NCI-H1436 treated with DMSO at 0.1 percent for 48 hours (cell line): ENCODE data around the gene OSBPL7.

ENCODE experiments used
- DNase-seq: peaks from one replicate; lab custom pipeline; 2025; lab: John Stamatoyannopoulos, UW

The OSBPL7 gene

DNA sequence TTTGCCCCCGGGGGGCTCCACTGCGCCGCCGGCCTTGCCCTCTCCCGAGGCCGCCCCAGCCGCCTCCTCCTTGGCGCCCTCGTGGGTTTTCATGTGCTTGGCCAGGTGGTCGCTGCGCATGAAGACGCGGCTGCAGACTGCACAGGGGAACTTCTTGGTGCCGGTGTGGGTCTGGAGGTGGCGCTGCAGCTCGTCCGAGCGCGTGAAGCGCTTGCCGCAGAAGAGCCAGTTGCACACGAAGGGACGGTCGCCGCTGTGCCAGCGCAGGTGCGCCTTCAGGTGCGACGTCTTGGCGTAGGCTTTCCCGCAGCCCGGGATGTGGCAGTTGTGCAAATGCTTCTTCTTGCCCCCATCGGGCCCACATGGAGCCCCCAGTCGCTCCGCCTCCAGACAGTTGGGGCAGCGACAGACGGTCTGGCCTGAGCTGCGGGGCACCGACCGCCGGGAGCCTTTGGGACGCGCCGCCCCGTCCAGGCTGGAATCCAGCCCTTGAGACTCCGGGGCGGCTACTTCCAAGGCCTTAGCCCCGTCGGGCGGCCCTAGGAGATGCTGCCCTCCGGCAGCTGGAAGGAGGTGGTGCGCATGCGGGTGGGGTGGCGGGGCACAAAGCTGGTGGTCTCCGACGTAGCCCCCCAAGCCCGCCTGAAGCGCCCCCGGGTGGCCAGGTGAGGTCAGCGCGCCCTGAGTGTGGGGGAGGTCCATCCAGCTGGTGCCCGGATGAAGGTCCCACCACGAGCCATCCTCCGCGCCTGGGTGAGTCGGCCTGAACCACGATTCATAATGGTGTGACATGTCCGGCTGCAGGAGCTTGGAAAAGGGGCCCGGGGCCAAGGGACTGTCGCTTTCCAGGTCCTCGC lies 26.0 kb upstream of the OSBPL7 start:
- no peak for DNase-seq

GRCh38 chr17:47846716-47847340 lies 25.2 kb upstream of the OSBPL7 start:
- no peak for DNase-seq

GRCh38 chr17:47845716-47846075 lies 24.1 kb upstream of the OSBPL7 start:
- DNase-seq = no peak

DNA sequence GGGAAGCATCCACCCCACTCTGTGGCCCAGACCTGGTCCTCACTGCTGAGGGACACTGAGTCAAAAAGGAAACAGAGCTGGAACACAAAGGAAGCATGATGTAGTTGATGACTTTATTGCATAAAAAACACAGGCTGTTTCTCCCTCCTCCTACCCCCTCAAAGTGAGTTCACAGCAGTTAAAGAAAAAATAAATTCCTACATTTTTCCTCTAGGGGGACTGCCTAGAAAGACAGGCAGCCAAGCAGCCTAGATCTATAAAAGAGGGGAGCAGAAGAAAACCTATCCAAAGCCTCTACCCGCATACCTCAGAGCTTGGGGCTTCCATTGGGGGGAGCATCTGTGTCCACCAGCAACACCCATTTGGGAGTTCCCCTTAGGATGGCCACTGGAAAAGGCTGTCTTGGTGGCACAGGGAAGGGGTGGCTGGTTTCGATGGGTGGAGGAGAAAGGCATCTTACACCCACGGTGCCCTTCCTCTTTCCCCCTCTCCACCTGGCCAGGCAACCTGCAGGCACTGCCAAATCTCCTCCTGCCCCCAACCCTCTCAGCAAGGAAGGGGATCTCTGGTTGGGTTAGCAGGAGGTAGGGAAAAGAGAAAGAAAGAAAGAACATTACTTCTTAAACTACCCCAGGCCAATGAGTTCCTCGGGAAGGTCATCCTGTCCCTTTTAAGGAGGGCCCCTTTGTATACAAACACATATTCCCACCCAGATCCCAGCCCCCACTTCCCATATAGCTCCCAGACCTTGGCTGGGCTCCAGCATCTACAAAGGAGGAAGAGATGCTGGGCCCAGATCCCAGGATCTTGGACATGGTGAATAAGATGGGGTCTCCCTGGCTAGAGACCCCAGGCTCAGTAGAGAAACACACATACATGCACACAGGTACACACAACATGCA lies 23.5 kb upstream of the OSBPL7 start:
- no peak for DNase-seq

GRCh38 chr17:47844227-47844626 lies 22.6 kb upstream of the OSBPL7 start:
- DNase-seq = no peak

GRCh38 chr17:47843391-47843730 lies 21.8 kb upstream of the OSBPL7 start:
- DNase-seq = no peak

- DNase-seq = no peak
Observed at GRCh38 chr17:47841488-47842291, 20.1 kb upstream of the OSBPL7 start.

DNA sequence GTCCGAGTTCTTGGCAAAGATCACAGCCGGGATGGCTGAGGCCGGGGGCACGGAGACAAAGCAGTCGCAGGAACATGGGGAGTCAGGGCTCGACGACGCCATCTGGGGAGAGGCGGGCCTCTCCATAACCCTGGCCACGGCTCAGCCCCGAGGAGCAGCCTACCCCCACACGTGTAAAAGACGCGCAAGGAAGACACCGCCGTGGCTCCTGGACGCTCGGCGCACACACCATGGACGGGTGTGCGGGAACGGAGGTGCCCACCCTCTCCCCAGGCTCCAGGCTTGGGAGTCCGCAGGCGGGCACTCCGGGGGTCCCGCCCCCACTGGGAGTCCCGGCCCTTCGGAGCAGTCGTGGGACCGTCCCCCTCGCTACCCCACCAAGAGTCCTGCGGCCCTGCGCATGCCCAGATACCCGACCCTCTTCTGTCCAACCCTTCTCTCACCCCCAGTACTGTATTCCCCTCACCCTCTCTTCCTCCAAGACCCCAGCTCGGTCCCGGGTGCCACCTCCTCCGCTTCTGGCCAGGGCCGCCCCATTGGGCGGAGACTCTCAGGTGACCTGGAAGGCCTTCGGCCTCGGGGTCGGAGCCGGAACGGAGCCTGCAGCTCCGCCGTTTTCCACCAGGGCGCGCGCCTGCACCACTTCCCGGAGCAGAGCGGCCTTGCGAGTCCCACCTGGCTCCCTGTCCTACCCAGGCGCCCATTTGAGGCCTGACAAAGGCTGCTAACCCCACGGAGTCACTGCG lies 19.3 kb upstream of the OSBPL7 start, which contains the start of gene SCRN2:
Gene SCRN2, minus strand, starts transcription at position 532 of the 746 bp plus-strand sequence. Its CDS starts 430 bp downstream, at position 102.
- peak; percentile 71 for DNase-seq

GRCh38 chr17:47840001-47840741 lies 18.6 kb upstream of the OSBPL7 start:
- no peak for DNase-seq

GRCh38 chr17:47839071-47839470 lies 17.5 kb upstream of the OSBPL7 start:
- DNase-seq = no peak

- DNase-seq = no peak
Observed at GRCh38 chr17:47838636-47839035, 17.0 kb upstream of the OSBPL7 start.

DNA sequence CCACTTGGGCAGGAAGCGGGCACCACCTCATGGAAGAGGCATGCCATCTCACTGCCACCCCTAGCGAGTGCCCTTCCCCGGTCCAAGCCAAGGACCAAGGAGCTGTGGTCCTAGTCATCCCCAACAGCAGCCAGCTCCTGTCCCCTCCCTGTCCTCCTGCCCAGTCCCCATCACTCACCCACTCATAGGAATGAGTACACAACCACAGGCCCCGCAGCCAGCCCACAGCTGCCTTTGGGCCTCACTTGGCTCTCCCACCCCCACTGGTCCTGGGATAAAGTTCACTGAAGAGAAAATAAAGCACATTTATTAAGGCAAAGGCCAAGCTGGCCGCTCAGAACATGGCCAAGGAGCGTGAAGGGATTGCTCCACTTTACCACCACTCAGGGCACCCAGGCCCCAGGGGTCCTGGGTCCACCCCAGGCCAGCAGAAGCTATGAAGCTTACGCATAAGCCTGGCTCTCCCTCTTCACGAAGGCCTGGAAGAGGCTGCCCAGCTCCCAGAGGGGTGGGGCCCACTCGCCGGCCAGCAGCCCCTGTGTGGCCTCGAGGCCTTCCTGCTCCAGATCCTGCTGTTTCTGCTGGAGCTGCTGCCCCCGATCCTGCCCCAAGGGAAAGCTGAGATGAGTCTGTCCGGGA lies 15.9 kb upstream of the OSBPL7 start:
- DNase-seq = no peak

DNA sequence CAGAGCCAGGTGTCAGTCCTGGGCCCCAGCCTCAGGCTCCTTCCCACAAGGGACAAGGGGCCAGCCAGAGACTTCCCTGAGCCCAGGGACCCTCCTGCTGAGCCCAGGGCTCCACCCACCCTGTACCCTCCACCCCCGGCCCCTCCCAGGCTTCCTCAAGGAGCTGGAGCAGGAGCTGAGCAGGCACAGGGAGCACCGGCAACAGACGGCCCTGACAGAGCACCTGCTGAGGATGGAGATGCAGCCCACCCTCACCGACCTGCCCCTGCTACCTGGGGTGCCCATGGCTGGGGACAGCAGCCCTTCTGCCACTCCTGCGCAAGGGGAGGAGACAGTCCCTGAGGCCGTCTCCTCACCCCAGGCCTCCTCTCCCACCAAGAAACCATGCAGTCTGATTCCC lies 15.0 kb upstream of the OSBPL7 start:
- DNase-seq = no peak

DNA sequence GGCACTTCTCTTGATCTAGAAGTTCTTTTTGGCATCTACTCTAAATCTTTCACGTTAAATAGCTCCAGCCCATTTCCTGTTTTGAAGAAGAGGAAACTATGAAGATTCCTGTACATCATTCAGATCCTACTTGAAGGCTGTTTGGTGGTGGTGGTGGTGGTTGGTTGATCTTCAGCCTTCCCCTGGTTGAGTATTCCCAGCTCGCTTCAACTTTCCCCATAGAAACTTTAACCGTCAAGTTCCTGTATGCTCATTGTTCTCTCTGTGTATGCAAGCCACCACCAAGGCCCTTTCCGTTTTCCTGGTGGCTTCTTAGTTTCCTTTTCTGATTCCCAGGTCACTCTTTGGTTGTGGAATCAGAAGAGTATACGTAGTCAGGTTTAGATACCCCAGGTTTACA lies 13.2 kb upstream of the OSBPL7 start:
- DNase-seq = no peak

- DNase-seq = no peak
Observed at GRCh38 chr17:47831934-47832327, 10.3 kb upstream of the OSBPL7 start.

DNA sequence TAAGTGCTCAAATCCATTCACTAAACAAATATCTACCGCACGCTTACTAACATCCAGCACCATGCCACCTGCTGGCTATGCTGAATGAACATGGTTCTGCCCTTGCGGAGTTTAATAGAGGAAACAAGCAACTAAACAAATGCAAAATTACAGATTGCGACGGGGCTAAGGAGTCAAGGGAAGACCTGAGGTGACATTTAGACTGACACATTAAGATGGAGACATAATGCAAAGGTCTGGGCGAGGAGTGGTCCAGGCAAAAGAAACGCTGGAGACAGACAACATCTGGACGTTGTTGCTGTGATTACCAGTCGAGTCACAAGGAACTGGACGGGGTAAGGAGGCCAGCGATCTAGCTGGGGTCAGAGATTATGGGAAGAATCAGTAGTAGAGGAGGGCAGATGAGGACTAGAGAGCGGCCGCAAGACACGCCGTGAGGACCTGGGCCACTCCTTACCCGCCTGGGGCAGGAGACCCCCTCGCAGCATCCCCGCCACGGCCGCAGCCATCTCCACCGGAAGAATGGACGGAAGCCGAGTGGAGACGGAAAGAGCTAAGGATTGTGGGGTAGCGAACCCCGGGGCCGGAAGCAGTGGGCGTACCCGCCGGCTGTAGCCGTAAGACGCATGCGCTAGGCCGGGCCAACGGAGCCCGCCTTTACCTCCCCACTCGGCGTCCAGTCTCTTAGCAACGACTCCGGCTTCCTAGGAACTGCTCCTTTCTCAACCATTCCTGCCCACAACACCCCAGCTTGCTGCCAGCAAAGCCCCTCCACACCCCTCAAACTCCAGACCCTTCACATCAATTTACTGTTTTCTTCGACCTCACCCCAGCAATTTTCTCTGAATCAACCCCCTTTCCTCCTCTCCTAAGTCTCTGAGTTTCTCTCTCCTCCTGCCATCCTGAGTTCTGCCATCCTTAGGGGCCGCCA lies 9.7 kb upstream of the OSBPL7 start, which contains the start of the genes LRRC46 and MRPL10:
Gene LRRC46, plus strand, starts transcription at position 668 of the 931 bp plus-strand sequence. CDS start 320 bp downstream, outside the sequence.
Gene MRPL10, minus strand, starts transcription at position 539 of the 931 bp plus-strand sequence. Its CDS starts 30 bp downstream, at position 509.
- DNase-seq = peak; percentile 77

DNA sequence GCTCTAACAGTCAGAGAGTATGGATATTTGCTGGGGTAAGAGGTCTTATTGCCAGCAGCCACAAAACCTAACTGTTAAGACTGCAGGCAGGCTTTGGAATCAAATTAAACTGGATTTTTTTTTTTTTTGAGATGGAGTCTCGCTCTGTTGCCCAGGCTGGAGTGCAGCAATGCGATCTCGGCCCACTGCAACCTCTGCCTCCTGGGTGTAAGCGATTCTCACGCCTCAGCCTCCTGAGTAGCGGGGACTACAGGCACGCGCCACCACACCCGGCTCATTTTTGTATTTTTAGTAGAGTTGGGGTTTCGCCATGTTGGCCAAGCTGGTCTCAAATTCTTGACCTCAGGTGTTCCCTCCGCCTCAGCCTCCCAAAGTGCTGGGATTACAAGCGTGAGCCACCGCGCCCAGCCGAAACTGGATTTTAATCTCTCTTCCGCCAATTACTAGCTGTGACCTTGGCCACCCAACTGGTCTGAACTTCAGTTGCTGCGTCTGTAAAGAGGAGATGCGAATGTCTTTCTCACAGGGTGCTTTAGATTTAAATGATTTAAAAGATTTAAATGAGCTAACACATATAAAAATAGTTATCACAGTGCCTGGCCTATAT lies 8.9 kb upstream of the OSBPL7 start:
- DNase-seq = no peak

DNA sequence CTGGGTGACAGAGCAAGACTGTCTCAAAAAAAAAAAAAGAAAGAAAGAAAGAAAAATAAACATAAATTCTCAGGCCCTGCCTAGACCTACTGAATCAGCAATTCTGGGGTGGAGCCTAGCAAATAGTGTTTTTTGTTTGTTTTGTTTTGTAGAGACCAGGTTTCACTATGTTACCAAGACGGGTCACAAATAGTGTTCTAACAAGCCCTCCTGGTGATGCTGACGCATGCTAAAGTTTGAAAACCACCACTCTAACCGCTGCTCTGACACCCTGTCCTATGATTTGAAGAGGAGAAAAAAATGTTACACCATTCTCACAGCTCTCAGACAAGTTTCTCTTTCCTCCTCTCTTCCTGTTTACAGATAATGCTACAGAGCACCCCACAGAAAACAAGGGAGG lies 8.3 kb upstream of the OSBPL7 start:
- DNase-seq = no peak
